GM21367 (cell line): ENCODE measurements around the gene UPF3A.
A peak's percentile ranks its signal among the peaks of the same experiment; 100 is the strongest.
"Not testable (repeated sequence)": the region's sequence is repeated elsewhere in the genome, so short reads cannot be mapped to it uniquely, and the experiment has no call there.

Source experiments
- ATAC-seq: cut with Tn5 transposase; IDR thresholded peaks from one replicate; pipeline ENCODE4 v1.9.1; 2021; ENCODE audit not compliant: unreplicated experiment

UPF3A gene

GRCh38 chr13:114264313-114264712, 17.1 kb upstream of the UPF3A start:
- not testable (repeated sequence) for ATAC-seq

- ATAC-seq: no peak
These were observed 16.4 kb upstream of the UPF3A start for GRCh38 chr13:114264886-114265611.

- no peak for ATAC-seq
These were observed 15.2 kb upstream of the UPF3A start for GRCh38 chr13:114266241-114266640.

- ATAC-seq: no peak
These were observed 12.8 kb upstream of the UPF3A start for GRCh38 chr13:114268344-114269280.

- ATAC-seq: no peak
These were observed 12.1 kb upstream of the UPF3A start for GRCh38 chr13:114269281-114269770.

GRCh38 chr13:114272977-114273376, 8.4 kb upstream of the UPF3A start:
- ATAC-seq: no peak

- no peak for ATAC-seq
These were observed 6.1 kb upstream of the UPF3A start for GRCh38 chr13:114275304-114275703.

GRCh38 chr13:114279146-114279545, 2.3 kb upstream of the UPF3A start:
- ATAC-seq: no peak

- ATAC-seq: no peak
These were observed 1.5 kb upstream of the UPF3A start for GRCh38 chr13:114279758-114280355.

- ATAC-seq: peak; percentile 46
These were observed 755 bp downstream of the UPF3A start for GRCh38 chr13:114282041-114282670.

GRCh38 chr13:114283576-114283975, 2.2 kb downstream of the UPF3A start:
- no peak for ATAC-seq

- no peak for ATAC-seq
These were observed 3.3 kb downstream of the UPF3A start for GRCh38 chr13:114284680-114285079.

GRCh38 chr13:114285166-114285808, 3.9 kb downstream of the UPF3A start:
- no peak for ATAC-seq

GRCh38 chr13:114286808-114287207, 5.4 kb downstream of the UPF3A start:
- no peak for ATAC-seq

- ATAC-seq: no peak
These were observed 6.8 kb downstream of the UPF3A start for GRCh38 chr13:114288157-114288591.

- no peak for ATAC-seq
These were observed 15.0 kb downstream of the UPF3A start for GRCh38 chr13:114296448-114296847.

- no peak for ATAC-seq
These were observed 15.5 kb downstream of the UPF3A start for GRCh38 chr13:114296902-114297301.

GRCh38 chr13:114298866-114299265, 17.5 kb downstream of the UPF3A start:
- ATAC-seq: no peak

GRCh38 chr13:114299604-114300305, 18.4 kb downstream of the UPF3A start:
- ATAC-seq: no peak
